Spleen (tissue), 7 donors: ENCODE measurements around the gene BNC2.

Experiments used
- CTCF ChIP-seq, 11 experiments: fragments of 200-600 bp in 7 of 11; fragments of 450-650 bp in 4 of 11; sonication (generic) in 4 of 11; IDR thresholded peaks in 8 of 11; conservative IDR thresholded peaks in 3 of 11; 1 replicate in 7 of 11; 2 replicates in 4 of 11; pipeline versions ENCODE4 v1.4.0 to v1.8.0; 2016 to 2021; ENCODE audit warnings: antibody characterized with exemption in 11 of 11, inconsistent platforms in 4 of 11, mild to moderate bottlenecking in 1 of 11
- POLR2A ChIP-seq, 3 donors: fragments of 450-650 bp; IDR thresholded peaks; one replicate each; pipeline ENCODE4 v1.5.1; 2017; ENCODE audit warnings: antibody characterized with exemption in 3 of 3, mild to moderate bottlenecking in 1 of 3
- POLR2AphosphoS5 ChIP-seq, 3 donors: sonication (generic); formaldehyde crosslinking; IDR thresholded peaks; one replicate each; pipeline ENCODE4 v1.5.1; 2017; ENCODE audit warnings: antibody characterized with exemption in 3 of 3
- donor health status: DM: no; HTN: no; CAD: no; lungs with moderate emphysema.
- donor health status: DM: no; HTN: no; CAD: no.
- donor health status: DM: no; HTN: no; CAD: no.

- TF ChIP-seq CTCF (IDR thresholded peaks at IDR 0.05 in 8 of 11, conservative IDR thresholded peaks at IDR 0.05 in 3 of 11), result no peak
- TF ChIP-seq POLR2A (IDR thresholded peaks at IDR 0.05), result no peak
- TF ChIP-seq POLR2AphosphoS5 (IDR thresholded peaks at IDR 0.05), result no peak
These were observed 369.3 kb downstream of the BNC2 start for GRCh38 chr9:16501141-16501540.
